Measurements from ENCODE around the gene SH3RF3.

Gene SH3RF3

GRCh38 chr2:109185338-109185737 is 56.3 kb downstream of the SH3RF3 start:
- no peak for DNase-seq

GRCh38 chr2:109185821-109186570 is 57.0 kb downstream of the SH3RF3 start:
- DNase-seq = no peak

- no peak for DNase-seq
These were observed 57.7 kb downstream of the SH3RF3 start for GRCh38 chr2:109186656-109187250.

GRCh38 chr2:109187711-109188495 is 58.9 kb downstream of the SH3RF3 start:
- no peak for DNase-seq

- no peak for DNase-seq
These were observed 59.5 kb downstream of the SH3RF3 start for GRCh38 chr2:109188496-109188890.

GRCh38 chr2:109188898-109189297 is 59.9 kb downstream of the SH3RF3 start:
- DNase-seq = no peak

- DNase-seq = no peak
These were observed 60.7 kb downstream of the SH3RF3 start for GRCh38 chr2:109189751-109190150.

- no peak for DNase-seq
These were observed 65.0 kb downstream of the SH3RF3 start for GRCh38 chr2:109193807-109194619.

- DNase-seq = no peak
These were observed 65.6 kb downstream of the SH3RF3 start for GRCh38 chr2:109194620-109194937.

GRCh38 chr2:109195193-109196045 is 66.4 kb downstream of the SH3RF3 start:
- no peak for DNase-seq

GRCh38 chr2:109196081-109196875 is 67.3 kb downstream of the SH3RF3 start:
- no peak for DNase-seq

GRCh38 chr2:109197491-109198418 is 68.8 kb downstream of the SH3RF3 start:
- no peak for DNase-seq

- DNase-seq = no peak
These were observed 70.8 kb downstream of the SH3RF3 start for GRCh38 chr2:109199790-109200189.

- DNase-seq = no peak
These were observed 71.8 kb downstream of the SH3RF3 start for GRCh38 chr2:109200616-109201464.

- no peak for DNase-seq
These were observed 72.7 kb downstream of the SH3RF3 start for GRCh38 chr2:109201465-109202327.

GRCh38 chr2:109202486-109202885 is 73.5 kb downstream of the SH3RF3 start:
- DNase-seq = no peak

GRCh38 chr2:109203246-109204011 is 74.4 kb downstream of the SH3RF3 start:
- no peak for DNase-seq

Measured in stimulated activated naive CD4-positive, alpha-beta T cell treated with Interleukin-2 at 50 U/mL for 16 hours (primary cell).